Astrocyte (in vitro differentiated cells and primary cell): ENCODE measurements around the gene KRT17.

Source experiments
- EZH2 ChIP-seq: IDR thresholded peaks from 2 replicates; pipeline ENCODE4 v1.6.1; 2012; ENCODE audit warnings: mild to moderate bottlenecking, low read length, inconsistent platforms; ENCODE audit not compliant: insufficient read depth
- TF ChIP-seq, protein P1 (sequence below): IDR thresholded peaks from 2 replicates; pipeline ENCODE4 v1.5.1; 2011; ENCODE audit warnings: low read depth, mild to moderate bottlenecking, inconsistent platforms, low read length, moderate library complexity; ENCODE audit not compliant: insufficient read depth

DNA sequence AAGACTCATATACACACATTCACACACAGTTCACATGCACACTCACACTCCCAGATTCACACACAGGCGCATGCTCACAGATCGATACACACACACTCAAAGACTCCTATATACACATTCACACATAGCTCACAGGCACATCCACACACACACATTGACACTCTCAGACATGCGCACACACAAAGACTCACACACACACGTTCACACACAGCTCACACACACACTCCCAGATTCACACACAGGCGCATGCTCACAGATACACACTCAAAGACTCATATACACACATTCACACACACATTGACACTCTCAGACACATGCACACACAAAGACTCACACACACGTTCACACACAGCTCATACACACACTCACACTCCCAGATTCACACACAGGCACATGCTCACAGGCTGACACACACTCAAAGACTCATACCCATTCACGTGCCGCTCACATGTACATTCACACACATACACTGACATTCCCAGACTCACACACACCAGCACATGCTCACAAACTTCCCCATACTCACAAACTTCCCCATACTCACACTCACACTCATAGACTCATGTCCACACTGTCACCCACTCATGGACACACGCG lies 25.6 kb upstream of the KRT17 start:
- TF ChIP-seq, protein P1, sequence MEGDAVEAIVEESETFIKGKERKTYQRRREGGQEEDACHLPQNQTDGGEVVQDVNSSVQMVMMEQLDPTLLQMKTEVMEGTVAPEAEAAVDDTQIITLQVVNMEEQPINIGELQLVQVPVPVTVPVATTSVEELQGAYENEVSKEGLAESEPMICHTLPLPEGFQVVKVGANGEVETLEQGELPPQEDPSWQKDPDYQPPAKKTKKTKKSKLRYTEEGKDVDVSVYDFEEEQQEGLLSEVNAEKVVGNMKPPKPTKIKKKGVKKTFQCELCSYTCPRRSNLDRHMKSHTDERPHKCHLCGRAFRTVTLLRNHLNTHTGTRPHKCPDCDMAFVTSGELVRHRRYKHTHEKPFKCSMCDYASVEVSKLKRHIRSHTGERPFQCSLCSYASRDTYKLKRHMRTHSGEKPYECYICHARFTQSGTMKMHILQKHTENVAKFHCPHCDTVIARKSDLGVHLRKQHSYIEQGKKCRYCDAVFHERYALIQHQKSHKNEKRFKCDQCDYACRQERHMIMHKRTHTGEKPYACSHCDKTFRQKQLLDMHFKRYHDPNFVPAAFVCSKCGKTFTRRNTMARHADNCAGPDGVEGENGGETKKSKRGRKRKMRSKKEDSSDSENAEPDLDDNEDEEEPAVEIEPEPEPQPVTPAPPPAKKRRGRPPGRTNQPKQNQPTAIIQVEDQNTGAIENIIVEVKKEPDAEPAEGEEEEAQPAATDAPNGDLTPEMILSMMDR, result no peak
- TF ChIP-seq EZH2, result no peak
